ENCODE data around the gene DRC7.

DRC7 gene

GRCh38 chr16:57752203-57752580, 57.6 kb downstream of the DRC7 start:
- TF ChIP-seq, protein P1, sequence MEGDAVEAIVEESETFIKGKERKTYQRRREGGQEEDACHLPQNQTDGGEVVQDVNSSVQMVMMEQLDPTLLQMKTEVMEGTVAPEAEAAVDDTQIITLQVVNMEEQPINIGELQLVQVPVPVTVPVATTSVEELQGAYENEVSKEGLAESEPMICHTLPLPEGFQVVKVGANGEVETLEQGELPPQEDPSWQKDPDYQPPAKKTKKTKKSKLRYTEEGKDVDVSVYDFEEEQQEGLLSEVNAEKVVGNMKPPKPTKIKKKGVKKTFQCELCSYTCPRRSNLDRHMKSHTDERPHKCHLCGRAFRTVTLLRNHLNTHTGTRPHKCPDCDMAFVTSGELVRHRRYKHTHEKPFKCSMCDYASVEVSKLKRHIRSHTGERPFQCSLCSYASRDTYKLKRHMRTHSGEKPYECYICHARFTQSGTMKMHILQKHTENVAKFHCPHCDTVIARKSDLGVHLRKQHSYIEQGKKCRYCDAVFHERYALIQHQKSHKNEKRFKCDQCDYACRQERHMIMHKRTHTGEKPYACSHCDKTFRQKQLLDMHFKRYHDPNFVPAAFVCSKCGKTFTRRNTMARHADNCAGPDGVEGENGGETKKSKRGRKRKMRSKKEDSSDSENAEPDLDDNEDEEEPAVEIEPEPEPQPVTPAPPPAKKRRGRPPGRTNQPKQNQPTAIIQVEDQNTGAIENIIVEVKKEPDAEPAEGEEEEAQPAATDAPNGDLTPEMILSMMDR (IDR thresholded peaks at IDR 0.05; ENCODE audit: low read length, missing control alignments): no peak
- no peak overlapping the region for H3K4me3 ChIP-seq (replicated peaks; ENCODE audit: low read depth, low read length)
- no peak for DNase-seq (ENCODE audit: low read depth)

- no peak overlapping the region for H3K4me3 ChIP-seq (replicated peaks; ENCODE audit: low read depth, low read length)
- TF ChIP-seq, protein P1 (IDR thresholded peaks at IDR 0.05; ENCODE audit: low read length, missing control alignments): no peak
- DNase-seq (ENCODE audit: low read depth): no peak
Observed at GRCh38 chr16:57752581-57753447, 58.2 kb downstream of the DRC7 start.

- no peak for DNase-seq (ENCODE audit: low read depth)
- H3K4me3 ChIP-seq (replicated peaks; ENCODE audit: low read depth, low read length): no peak overlapping the region
- TF ChIP-seq, protein P1 (IDR thresholded peaks at IDR 0.05; ENCODE audit: low read length, missing control alignments): no peak
Observed at GRCh38 chr16:57753448-57754353, 59.1 kb downstream of the DRC7 start.

DNA sequence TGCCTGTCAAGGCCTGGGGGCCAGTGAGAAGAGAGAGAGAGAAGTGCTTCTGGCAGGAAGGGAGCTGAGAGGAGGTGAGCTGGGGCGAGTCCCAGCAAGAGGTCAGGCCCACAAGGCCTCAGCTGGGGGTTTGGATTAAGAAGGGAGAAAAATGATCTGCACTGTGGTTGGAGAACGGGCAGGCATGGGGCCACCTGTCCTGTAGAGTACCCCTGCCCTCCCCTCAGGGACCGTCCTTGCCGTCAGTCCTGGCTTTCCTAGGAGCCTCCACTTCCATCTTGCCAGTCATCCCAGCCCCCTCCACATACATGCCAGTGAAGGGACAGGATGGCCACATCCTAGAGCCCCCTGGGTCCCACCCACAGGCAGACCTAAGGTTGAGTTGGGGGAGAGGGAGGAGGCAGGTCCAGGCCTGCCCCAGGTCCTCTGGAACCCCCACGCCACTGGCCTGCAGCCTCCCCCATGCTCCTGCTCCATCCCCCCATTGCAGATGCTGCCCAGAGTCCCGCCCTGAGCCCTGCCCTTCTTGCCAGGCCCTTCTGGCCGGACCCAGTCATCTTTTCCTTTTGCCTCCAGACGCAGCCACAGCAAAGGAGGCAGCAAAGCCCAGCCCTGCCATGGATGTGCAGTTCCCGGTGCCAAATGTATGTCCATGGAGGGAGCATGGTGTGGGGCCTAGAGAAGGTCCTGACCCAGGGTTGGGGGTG, 59.9 kb downstream of the DRC7 start:
- H3K4me3 ChIP-seq (replicated peaks; ENCODE audit: low read depth, low read length): no peak overlapping the region
- TF ChIP-seq, protein P1 (IDR thresholded peaks at IDR 0.05; ENCODE audit: low read length, missing control alignments): no peak
- DNase-seq (ENCODE audit: low read depth): no peak

DNA sequence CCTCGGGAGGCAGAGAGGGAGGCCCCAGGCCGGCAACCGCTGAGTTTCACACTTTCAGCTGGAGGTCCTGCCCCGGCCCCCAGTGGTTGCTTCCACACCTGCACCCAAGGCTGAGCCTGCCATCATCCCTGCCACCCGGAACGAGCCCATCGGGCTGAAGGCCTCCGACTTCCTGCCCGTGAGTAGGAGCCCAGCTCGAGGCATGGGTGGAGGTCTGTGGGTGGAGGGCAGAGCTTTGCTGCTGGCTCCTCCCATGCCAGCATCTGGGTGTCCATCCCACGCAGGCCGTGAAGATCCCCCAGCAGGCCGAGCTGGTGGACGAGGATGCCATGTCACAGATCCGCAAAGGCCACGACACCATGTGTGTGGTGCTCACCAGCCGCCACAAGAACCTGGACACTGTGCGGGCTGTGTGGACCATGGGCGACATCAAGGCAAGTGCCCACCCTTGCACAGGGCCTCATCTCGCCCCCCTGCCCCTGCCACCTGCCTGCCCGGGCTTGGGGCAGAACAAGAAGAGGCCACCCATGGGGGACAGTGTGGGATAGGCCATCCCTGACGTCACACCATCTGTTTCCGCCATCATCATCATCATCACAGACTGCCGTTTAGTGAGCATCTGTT, 60.6 kb downstream of the DRC7 start:
- no peak overlapping the region for H3K4me3 ChIP-seq (replicated peaks; ENCODE audit: low read depth, low read length)
- TF ChIP-seq, protein P1 (IDR thresholded peaks at IDR 0.05; ENCODE audit: low read length, missing control alignments): no peak
- no peak for DNase-seq (ENCODE audit: low read depth)

DNA sequence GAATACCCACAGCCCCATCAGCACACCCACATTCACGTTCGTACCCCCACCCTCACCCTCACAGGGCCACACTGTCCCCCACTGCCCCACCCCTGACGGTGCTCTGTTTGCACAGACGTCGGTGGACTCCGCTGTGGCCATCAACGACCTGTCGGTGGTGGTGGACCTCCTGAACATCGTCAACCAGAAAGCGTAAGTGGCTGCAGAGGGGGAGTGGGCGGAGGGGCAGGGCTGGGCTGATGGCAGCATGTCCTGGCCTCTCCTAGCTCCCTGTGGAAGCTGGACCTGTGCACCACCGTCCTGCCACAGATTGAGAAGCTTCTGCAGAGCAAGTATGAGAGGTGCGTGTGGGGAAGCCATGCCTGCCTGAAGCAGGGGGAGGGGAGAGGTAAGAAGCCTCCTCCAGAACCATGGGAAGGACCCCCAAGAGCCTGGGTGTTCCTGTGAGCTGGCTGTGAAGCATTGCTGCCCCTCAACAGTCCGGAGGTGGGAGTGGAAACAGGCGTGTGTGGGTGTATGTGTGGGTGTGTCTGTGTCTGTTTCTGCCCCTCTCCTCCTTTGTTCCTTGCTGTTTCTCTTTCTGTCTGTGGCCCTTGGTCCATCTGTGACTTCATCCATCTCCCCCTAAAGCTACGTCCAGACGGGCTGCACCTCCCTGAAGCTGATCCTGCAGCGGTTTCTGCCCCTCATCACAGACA, 61.3 kb downstream of the DRC7 start:
- H3K4me3 ChIP-seq (replicated peaks; ENCODE audit: low read depth, low read length): no peak overlapping the region
- no peak for DNase-seq (ENCODE audit: low read depth)
- TF ChIP-seq, protein P1 (IDR thresholded peaks at IDR 0.05; ENCODE audit: low read length, missing control alignments): no peak
